GM23338 (cell line): ENCODE results near the gene RNF220. TPM values are rescaled to one million over a fixed set of nuclear protein-coding genes. Genes with fewer than 3 reads are reported as not detected.

Source experiments
- ATAC-seq: fragments of 200-7000 bp; cut with Tn5 transposase; 3 replicates; pipeline ENCODE4 v1.9.1; 2020
- DNase-seq: peaks from one replicate; pipeline ENCODE4 v3.0.0-alpha.2; 2015; ENCODE audit warnings: low spot score
- H2AFZ ChIP-seq: fragments of 200-600 bp; sonication (generic); 2 replicates; pipeline ENCODE4 v1.8.0; 2016; ENCODE audit warnings: antibody characterized with exemption, mild to moderate bottlenecking, moderate library complexity
- H3F3A ChIP-seq: fragments of 200-600 bp; sonication (generic); replicated peaks from 2 replicates; pipeline ENCODE4 v1.8.0; 2017; ENCODE audit warnings: antibody characterized with exemption, mixed run types, low read depth
- H3K27ac ChIP-seq: fragments of 200-600 bp; sonication (generic); 2 replicates; pipeline ENCODE4 v1.6.1; 2016; ENCODE audit warnings: low read depth
- H3K27me3 ChIP-seq: fragments of 200-600 bp; sonication (generic); 2 replicates; pipeline ENCODE4 v1.8.0; 2016; ENCODE audit warnings: mild to moderate bottlenecking, mixed run types, moderate library complexity; ENCODE audit not compliant: insufficient read depth
- H3K36me3 ChIP-seq: fragments of 200-600 bp; sonication (generic); 2 replicates; pipeline ENCODE4 v1.8.0; 2016; ENCODE audit warnings: mild to moderate bottlenecking; ENCODE audit not compliant: insufficient read depth
- H3K4me1 ChIP-seq: fragments of 200-600 bp; sonication (generic); 2 replicates; pipeline ENCODE4 v1.8.0; 2016; ENCODE audit warnings: mild to moderate bottlenecking, moderate library complexity; ENCODE audit not compliant: insufficient read depth
- H3K4me2 ChIP-seq: fragments of 200-600 bp; sonication (generic); 2 replicates; pipeline ENCODE4 v1.7.1; 2017; ENCODE audit warnings: mixed run types
- H3K4me3 ChIP-seq: fragments of 200-600 bp; sonication (generic); 2 replicates; pipeline ENCODE4 v1.6.1; 2016; ENCODE audit warnings: mixed run types
- H3K79me2 ChIP-seq: fragments of 200-600 bp; sonication (generic); replicated peaks from 2 replicates; pipeline ENCODE4 v1.8.0; 2017; ENCODE audit warnings: mild to moderate bottlenecking; ENCODE audit not compliant: insufficient read depth
- H3K9me2 ChIP-seq: fragments of 200-600 bp; sonication (generic); 2 replicates; pipeline ENCODE4 v1.8.0; 2017; ENCODE audit not compliant: insufficient read depth
- H4K20me1 ChIP-seq: fragments of 200-600 bp; sonication (generic); replicated peaks from 2 replicates; pipeline ENCODE4 v1.8.0; 2017; ENCODE audit warnings: mild to moderate bottlenecking; ENCODE audit not compliant: insufficient read depth
- H3K27ac Mint-ChIP-seq: 2 replicates; pipeline ENCODE4 v1.8.0; 2020; ENCODE audit warnings: inconsistent platforms, mild to moderate bottlenecking, moderate library complexity, mixed read lengths
- H3K27me3 Mint-ChIP-seq: 3 replicates; pipeline ENCODE4 v1.8.0; 2022; ENCODE audit warnings: low read depth, mild to moderate bottlenecking, moderate library complexity, mixed read lengths, inconsistent platforms; ENCODE audit not compliant: insufficient read depth, poor library complexity
- H3K36me3 Mint-ChIP-seq: 3 replicates; pipeline ENCODE4 v1.8.0; 2021; ENCODE audit warnings: low read depth, mild to moderate bottlenecking, inconsistent platforms, moderate library complexity, mixed read lengths
- H3K4me1 Mint-ChIP-seq: 3 replicates; pipeline ENCODE4 v1.8.0; 2020; ENCODE audit warnings: mild to moderate bottlenecking, inconsistent platforms, mixed read lengths
- H3K4me3 Mint-ChIP-seq: 3 replicates; pipeline ENCODE4 v1.8.0; 2021; ENCODE audit warnings: moderate library complexity, mild to moderate bottlenecking, inconsistent platforms, mixed read lengths
- H3K9me3 Mint-ChIP-seq: 3 replicates; pipeline ENCODE4 v1.8.0; 2020; ENCODE audit warnings: moderate library complexity, mild to moderate bottlenecking, inconsistent platforms, mixed read lengths
- CREB1 ChIP-seq: fragments of 250-450 bp; sonication (Bioruptor Pico); IDR thresholded peaks from 2 replicates; pipeline ENCODE4 v1.5.0; 2020; ENCODE audit warnings: low read depth, mild to moderate bottlenecking, moderate library complexity
- CTCF ChIP-seq, 2 experiments: fragments of 200-600 bp in 1 of 2; sonication (generic) in 1 of 2; conservative IDR thresholded peaks; 2 replicates each; pipeline versions ENCODE4 v1.5.1 to v1.6.1; 2016 to 2017; ENCODE audit warnings: antibody characterized with exemption in 2 of 2, low read depth in 2 of 2, mild to moderate bottlenecking in 2 of 2, moderate library complexity in 1 of 2
- ETS1 ChIP-seq: IDR thresholded peaks from 2 replicates; pipeline ENCODE4 v1.6.1; 2016; ENCODE audit warnings: antibody characterized with exemption
- EZH2 ChIP-seq: fragments of 200-600 bp; sonication (generic); IDR thresholded peaks from one replicate; pipeline ENCODE4 v1.8.0; 2017; ENCODE audit warnings: antibody characterized with exemption, mild to moderate bottlenecking, low read depth; ENCODE audit not compliant: unreplicated experiment
- EZH2phosphoT487 ChIP-seq: fragments of 200-600 bp; sonication (generic); IDR thresholded peaks from one replicate; pipeline ENCODE4 v1.8.1; 2018; ENCODE audit warnings: antibody characterized with exemption; ENCODE audit not compliant: unreplicated experiment
- JUNB ChIP-seq: IDR thresholded peaks from one replicate; pipeline ENCODE4 v1.6.1; 2016; ENCODE audit warnings: antibody characterized with exemption; ENCODE audit not compliant: unreplicated experiment
- NANOG ChIP-seq: IDR thresholded peaks from 2 replicates; pipeline ENCODE4 v1.6.1; 2016; ENCODE audit warnings: antibody characterized with exemption, borderline replicate concordance
- POLR2AphosphoS5 ChIP-seq: IDR thresholded peaks from 2 replicates; pipeline ENCODE4 v1.6.1; 2016; ENCODE audit warnings: antibody characterized with exemption, low read depth
- REST ChIP-seq: IDR thresholded peaks from one replicate; pipeline ENCODE4 v1.6.1; 2018; ENCODE audit warnings: antibody characterized with exemption; ENCODE audit not compliant: unreplicated experiment
- STAT1 ChIP-seq: IDR thresholded peaks from one replicate; pipeline ENCODE4 v1.6.1; 2016; ENCODE audit warnings: antibody characterized with exemption; ENCODE audit not compliant: unreplicated experiment
- ZNF114 ChIP-seq: fragments of 250-450 bp; sonication (Bioruptor Pico); IDR thresholded peaks from 2 replicates; pipeline ENCODE4 v1.5.0; 2020; ENCODE audit warnings: mild to moderate bottlenecking, moderate library complexity
- ZNF462 ChIP-seq: fragments of 250-450 bp; sonication (Bioruptor Pico); IDR thresholded peaks from 2 replicates; pipeline ENCODE4 v1.5.0; 2020; ENCODE audit warnings: mild to moderate bottlenecking, moderate library complexity
- polyA plus RNA-seq: library from polyadenylated mRNA; unstranded; fragments of >200 nt; fragmentation: Nextera tagmentation; extraction: Ambion mirVana; gene quantifications from 2 replicates; pipeline ENCODE4 v1.2.1, GENCODE V29; 2016
- total RNA-seq: library from RNA; depleted of rRNA; stranded (reverse); fragments of >200 nt; shearing (Covaris generic); gene quantifications from 2 replicates; pipeline ENCODE4 v1.2.3, GENCODE V29; 2014

RNF220 gene
- total and polyA plus RNA-seq, 2 experiments from 2014 or later: 72.8 to 168 TPM

- no peak overlapping the region for H2AFZ ChIP-seq
- H3K9me2 ChIP-seq: no peaks in the 10 kb centered on the region
- H3K79me2 ChIP-seq: no peaks in the 10 kb centered on the region
- peaks cover 58% of the 10 kb centered on the region for H3K36me3 Mint-ChIP-seq
- no peak overlapping the region for H3K4me2 ChIP-seq
- no peak overlapping the region for H3K27ac Mint-ChIP-seq
- no peak overlapping the region for H3K4me3 Mint-ChIP-seq
- peaks cover 11% of the 10 kb centered on the region; the same call in 1 of the 2 replicates for H3K4me1 ChIP-seq
- DNase-seq (no peak), ATAC-seq (no peak)
- no peak overlapping the region for H3K27ac ChIP-seq
- H3K27me3 Mint-ChIP-seq: peaks cover 11% of the 10 kb centered on the region
- H3K36me3 ChIP-seq: peaks cover 18% of the 10 kb centered on the region
- no peaks in the 10 kb centered on the region for H3K27me3 ChIP-seq
- 0 out of 2 replicates have a peak, but pooled peaks cover 10% of the 10 kb centered on the region for H3F3A ChIP-seq
- peaks cover 12% of the 10 kb centered on the region for H4K20me1 ChIP-seq
- H3K9me3 Mint-ChIP-seq: no peaks in the 10 kb centered on the region; the same call in 2 of the 3 replicates
- H3K4me3 ChIP-seq: no peak overlapping the region
- TF ChIP-seq CREB1 (CRISPR knock-in tag) (no peak), JUNB (no peak), ETS1 (no peak), EZH2 (no peak), REST (no peak), CTCF (conservative IDR thresholded peaks at IDR 0.05; ENCODE audit: low read depth in 2 of 2) (no peak), EZH2phosphoT487 (no peak), NANOG (no peak), ZNF114 (no peak), POLR2AphosphoS5 (no peak), STAT1 (no peak), ZNF462 (CRISPR knock-in tag) (no peak)
- H3K4me1 Mint-ChIP-seq: peaks cover 33% of the 10 kb centered on the region
Measured at GRCh38 chr1:44647896-44648295, 242.8 kb downstream of the RNF220 start.
